22Rv1 (cell line): ENCODE measurements around the gene AGAP2.

Source experiments
- H3K27ac ChIP-seq: fragments of 450-650 bp; 2 replicates; pipeline ENCODE4 v1.5.1; 2017
- CTCF ChIP-seq: fragments of 450-650 bp; IDR thresholded peaks from 2 replicates; pipeline ENCODE4 v1.5.1; 2017; ENCODE audit warnings: mild to moderate bottlenecking
- ZFX ChIP-seq: fragments of 450-650 bp; IDR thresholded peaks from 2 replicates; pipeline ENCODE4 v1.6.1; 2017; ENCODE audit warnings: antibody characterized with exemption, borderline replicate concordance

AGAP2 gene

GRCh38 chr12:57723630-57723962 is 14.9 kb downstream of the AGAP2 start:
- H3K27ac ChIP-seq: peak overlapping the region; percentile 35
- no peak for TF ChIP-seq CTCF
- no peak for TF ChIP-seq ZFX

- no peak for TF ChIP-seq CTCF
- no peak for TF ChIP-seq ZFX
- H3K27ac ChIP-seq: peak overlapping the region; percentile 52
Observed at GRCh38 chr12:57722716-57723629, 15.6 kb downstream of the AGAP2 start.

GRCh38 chr12:57721846-57722608 is 16.5 kb downstream of the AGAP2 start:
- peak overlapping the region; percentile 52 for H3K27ac ChIP-seq

GRCh38 chr12:57720606-57721595 is 17.6 kb downstream of the AGAP2 start:
- peak overlapping the region; percentile 52 for H3K27ac ChIP-seq
- TF ChIP-seq CTCF: no peak
- TF ChIP-seq ZFX: no peak

GRCh38 chr12:57719777-57720605 is 18.6 kb downstream of the AGAP2 start:
- H3K27ac ChIP-seq: peak overlapping the region; percentile 52
- no peak for TF ChIP-seq ZFX
- no peak for TF ChIP-seq CTCF

GRCh38 chr12:57718641-57719528 is 19.7 kb downstream of the AGAP2 start:
- TF ChIP-seq ZFX (no peak), CTCF (no peak)
- H3K27ac ChIP-seq: peak overlapping the region; percentile 52; the same call in 1 of the 2 replicates
